H1 (cell line): ENCODE data around the gene ZNF320.

Source experiments
- EP300 ChIP-seq, 2 experiments: IDR thresholded peaks; 1 replicate in 1 of 2; 2 replicates in 1 of 2; pipeline ENCODE4 v1.6.1; 2011 to 2012; ENCODE audit warnings: low read depth in 2 of 2, low read length in 2 of 2, mild to moderate bottlenecking in 2 of 2, borderline replicate concordance in 1 of 2, inconsistent platforms in 1 of 2, moderate library complexity in 1 of 2
- YY1 ChIP-seq: IDR thresholded peaks from 2 replicates; pipeline ENCODE4 v1.6.1; 2011; ENCODE audit warnings: low read depth, mild to moderate bottlenecking, low read length
- TF ChIP-seq, protein P1 (sequence below), 3 experiments: IDR thresholded peaks; 1 replicate in 2 of 3; 2 replicates in 1 of 3; pipeline versions ENCODE4 v1.5.1 to v1.6.1; 2011; ENCODE audit warnings: low read length in 3 of 3, mild to moderate bottlenecking in 3 of 3, inconsistent platforms in 2 of 3, low read depth in 1 of 3, moderate library complexity in 1 of 3; ENCODE audit not compliant: insufficient read depth in 1 of 3; ENCODE audit errors: control extremely low read depth in 1 of 3

DNA sequence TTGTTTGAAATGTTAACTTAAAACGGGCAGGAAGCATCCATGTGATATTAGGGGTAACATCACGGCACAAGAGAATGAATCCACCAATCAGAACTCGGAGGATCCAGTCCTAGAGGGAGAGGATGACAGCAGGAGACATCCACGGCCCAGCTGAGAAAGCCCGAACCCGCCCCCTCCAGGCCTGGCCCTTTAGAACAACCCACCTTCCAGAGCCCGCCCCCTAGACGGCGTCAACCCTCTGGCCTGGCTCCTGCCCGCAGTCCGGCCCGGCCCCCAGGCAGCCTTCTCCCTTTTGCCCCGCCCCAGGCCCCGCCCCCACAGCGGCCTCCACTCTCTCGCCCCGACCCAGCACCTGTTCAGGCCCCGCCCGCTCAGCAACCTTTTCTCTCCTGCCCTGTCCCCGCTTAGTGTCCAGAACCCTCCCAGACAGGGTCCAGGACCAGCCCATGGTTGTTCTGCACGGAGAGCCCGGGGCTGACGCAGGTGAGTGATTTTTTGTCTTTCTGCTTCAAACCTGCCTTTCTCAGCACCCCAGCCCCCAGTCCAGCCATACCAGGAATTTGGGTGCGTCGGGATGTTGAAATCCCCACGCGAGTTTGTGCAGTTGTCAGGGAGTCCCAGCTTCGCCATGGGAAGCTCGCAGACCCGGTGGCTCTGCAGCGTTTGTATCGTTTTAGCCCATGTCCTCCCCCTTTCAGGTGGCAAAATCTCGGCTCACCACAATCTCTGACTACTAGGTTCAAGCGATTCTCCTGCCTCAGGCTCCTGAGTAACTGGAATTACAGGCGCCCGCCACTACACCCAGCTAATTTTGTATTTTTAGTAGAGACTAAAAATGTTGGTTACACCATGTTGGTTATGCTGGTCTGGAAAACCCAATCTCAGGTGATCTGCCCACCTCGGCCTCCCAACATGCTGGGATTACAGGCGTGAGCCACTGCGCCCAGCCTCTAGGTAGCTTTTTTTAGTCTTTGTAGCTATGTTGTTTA, 49.2 kb upstream of the ZNF320 start:
- TF ChIP-seq YY1: no peak
- TF ChIP-seq EP300 (IDR thresholded peaks at IDR 0.05; ENCODE audit: borderline replicate concordance in 1 of 2, low read depth in 2 of 2, low read length in 2 of 2): no peak
- TF ChIP-seq, protein P1, sequence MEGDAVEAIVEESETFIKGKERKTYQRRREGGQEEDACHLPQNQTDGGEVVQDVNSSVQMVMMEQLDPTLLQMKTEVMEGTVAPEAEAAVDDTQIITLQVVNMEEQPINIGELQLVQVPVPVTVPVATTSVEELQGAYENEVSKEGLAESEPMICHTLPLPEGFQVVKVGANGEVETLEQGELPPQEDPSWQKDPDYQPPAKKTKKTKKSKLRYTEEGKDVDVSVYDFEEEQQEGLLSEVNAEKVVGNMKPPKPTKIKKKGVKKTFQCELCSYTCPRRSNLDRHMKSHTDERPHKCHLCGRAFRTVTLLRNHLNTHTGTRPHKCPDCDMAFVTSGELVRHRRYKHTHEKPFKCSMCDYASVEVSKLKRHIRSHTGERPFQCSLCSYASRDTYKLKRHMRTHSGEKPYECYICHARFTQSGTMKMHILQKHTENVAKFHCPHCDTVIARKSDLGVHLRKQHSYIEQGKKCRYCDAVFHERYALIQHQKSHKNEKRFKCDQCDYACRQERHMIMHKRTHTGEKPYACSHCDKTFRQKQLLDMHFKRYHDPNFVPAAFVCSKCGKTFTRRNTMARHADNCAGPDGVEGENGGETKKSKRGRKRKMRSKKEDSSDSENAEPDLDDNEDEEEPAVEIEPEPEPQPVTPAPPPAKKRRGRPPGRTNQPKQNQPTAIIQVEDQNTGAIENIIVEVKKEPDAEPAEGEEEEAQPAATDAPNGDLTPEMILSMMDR (IDR thresholded peaks at IDR 0.05; ENCODE audit: control extremely low read depth in 1 of 3, insufficient read depth in 1 of 3, low read depth in 1 of 3, low read length in 3 of 3): no peak
